M059J (cell line): ENCODE data around the gene INHBB. TPM values are rescaled to one million over a fixed set of nuclear protein-coding genes. Genes with fewer than 3 reads are reported as not detected.

Experiments used
- DNase-seq: peaks from one replicate; pipeline ENCODE4 v3.0.0-alpha.2; 2012; ENCODE audit warnings: low read depth
- total RNA-seq: library from RNA; depleted of rRNA; stranded (reverse); fragments of >200 nt; shearing (Covaris generic); gene quantifications from 2 replicates; pipeline ENCODE4 v1.2.3, GENCODE V29; 2014

INHBB gene
- total RNA-seq, 1 experiment from 2014 or later = 0.94 TPM

DNA sequence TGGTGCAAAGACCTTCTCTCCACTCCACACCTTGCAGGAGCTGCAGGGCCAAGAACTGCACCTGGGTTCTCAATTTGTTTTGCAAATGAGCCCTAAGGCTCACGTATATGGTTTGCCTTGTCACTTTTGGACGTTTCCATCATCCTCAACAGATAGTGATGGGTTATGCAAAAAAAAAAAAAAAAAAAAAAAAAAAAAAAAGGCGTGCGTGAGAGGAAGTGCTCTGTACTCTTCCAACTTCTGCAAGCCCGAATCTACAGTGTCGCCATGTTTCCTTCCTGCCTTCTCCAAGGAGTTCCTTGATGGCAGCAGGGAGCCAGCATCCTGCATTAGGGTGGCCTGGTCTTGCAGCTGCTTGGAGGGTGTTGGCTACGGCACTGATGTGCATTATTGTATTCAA, 4.0 kb upstream of the INHBB start:
- DNase-seq = no peak

DNA sequence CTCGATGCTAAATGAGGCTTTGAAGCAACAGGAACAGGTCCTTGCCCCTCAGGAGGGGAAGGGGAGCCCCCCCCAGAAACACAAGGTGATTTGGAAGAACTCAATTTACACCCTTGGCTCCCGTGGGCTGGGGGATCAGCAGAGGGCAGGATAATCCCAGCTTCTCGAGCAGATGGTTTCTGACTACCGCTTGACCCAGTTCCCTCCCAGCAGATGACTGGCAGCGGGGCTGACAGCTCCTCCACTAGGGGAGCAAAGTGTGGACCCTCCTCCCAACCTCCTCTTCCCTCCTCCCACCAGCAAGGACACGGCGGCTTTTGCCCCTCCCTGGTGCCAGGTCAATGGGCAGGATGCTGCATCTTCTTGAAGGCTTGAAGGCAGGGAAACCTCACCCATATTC, 3.5 kb upstream of the INHBB start:
- no peak for DNase-seq

DNA sequence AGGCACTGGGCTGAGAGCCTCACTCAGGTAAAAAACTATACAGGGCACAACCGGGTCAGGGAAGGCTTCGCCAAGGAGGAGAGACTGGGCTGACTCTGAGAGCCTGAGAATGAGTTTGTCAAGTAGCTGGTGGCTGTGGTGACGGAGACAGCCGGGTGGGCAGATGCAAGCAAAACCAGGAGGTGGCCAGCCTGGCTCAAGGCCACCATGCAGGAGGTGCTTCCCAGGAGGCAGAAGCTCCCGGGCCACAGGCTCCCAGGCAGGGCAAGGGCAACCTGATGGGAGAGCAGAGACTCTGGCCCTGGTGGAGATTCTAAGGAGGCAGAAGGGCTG, 2.9 kb upstream of the INHBB start:
- DNase-seq = no peak

DNA sequence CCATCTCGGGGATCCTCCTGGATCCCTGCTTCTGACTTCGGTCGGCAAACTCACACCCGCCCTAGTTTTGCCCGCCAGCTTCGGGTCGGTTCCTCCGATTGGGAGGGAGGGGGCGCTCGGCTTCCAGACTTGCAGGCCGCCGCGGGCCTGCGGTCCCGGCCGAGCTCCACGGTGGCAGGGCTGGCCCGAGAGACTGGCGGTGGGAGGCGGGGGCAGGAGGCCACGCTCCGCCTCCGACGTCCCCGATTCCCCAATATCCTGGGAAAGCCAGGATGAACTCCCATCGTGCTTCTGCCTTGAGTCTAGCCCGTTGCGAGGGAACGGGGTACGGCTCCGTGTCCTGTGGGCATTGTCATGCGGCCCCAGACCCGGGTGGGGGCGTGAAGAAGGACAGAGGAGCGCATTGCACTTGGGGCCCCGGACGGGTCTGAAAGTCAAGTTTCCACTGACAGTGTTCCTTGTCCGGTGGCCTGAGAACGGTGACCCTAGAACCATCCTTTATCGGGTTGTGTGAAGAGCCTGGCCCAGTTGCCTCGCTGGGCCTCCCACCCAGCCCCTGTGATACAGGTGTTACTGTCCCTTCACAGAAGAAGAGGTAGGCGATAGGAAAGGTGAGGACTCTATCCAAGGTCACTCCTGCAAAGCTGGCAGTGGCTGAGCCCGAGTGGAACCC, 2.4 kb upstream of the INHBB start:
- peak; percentile 74 for DNase-seq

DNA sequence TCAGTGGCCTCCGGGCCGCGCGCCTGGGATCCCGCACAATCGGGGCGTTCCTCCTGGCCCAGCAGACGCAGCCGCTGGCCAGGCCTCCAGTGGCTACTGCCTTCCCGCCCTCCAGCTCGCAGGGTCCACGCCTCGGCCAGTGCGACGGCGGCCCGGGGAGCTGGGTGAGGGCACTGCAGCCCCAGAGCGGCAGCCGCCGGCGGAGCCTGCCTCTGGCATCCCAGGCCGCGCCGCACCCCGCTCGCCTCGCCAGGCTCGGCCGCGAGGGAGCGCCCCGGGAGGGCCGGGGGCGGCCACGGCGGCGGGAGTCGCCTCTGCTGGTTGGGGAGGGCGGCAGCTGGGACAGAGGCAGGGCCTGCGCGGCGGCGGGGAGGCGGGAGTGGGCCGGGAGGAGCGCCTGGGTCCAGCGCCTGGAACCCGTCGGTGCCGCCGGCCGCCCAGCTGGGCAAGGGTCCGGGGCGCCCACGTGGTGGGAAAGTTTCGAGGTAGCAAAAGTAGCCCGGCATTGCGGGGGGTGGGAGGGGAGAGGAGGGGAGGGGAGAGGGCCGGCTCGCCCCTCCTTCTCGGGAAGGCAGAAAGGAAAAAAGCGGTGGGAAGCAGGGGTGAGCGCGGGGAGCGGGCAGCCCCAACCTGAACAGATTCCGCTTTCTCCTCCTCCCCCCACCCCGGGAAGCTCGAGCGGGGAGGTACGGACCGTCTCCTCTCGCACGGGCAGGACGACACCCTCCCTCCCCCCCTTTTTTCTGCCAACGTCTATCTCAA, 1.5 kb upstream of the INHBB start:
- peak; percentile 44 for DNase-seq

DNA sequence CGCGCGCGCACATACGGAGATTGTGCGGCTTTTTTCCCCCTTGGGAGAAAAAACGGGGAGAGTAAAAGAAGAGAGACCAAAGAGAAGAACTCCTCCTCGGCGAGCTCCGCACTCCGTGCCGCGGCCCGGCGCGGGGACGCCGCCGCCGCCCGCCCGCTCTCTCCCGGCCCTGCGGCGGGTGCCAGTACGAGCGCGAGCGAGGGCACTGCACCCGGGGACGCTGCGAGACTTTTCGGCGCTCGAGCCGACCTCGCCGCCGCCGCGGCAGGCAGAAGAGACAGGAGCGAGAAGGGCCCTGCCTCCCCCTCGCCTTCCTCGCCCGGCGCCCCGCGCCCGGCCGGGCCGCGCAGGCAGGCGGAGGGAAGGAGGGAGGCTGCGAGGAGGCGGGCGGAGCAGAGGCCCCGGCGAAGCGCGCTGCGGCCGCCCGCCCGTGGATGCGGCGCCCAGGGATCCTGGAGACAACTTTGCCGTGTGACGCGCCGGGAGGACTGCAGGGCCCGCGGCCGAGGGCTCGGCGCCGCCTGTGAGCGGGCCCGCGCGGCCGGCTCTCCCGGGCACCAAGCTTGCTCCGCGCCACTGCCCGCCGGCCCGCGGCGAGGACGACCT, 857 bp upstream of the INHBB start:
- DNase-seq = peak; percentile 32

DNA sequence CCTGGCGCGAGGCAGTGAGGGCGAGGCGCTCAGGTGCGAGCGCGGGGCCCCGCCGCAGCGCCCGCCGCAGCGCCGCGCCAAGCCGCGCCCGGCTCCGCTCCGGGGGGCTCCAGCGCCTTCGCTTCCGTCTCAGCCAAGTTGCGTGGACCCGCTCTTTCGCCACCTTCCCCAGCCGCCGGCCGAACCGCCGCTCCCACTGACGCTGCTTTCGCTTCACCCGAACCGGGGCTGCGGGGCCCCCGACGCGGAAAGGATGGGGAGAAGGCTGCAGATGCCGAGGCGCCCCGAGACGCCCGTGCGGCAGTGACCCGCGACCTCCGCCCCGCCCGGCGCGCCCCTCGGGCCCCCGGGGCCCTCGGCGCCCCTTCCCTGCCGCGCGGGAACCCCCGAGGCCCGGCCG, 328 bp upstream of the INHBB start:
- DNase-seq = no peak

DNA sequence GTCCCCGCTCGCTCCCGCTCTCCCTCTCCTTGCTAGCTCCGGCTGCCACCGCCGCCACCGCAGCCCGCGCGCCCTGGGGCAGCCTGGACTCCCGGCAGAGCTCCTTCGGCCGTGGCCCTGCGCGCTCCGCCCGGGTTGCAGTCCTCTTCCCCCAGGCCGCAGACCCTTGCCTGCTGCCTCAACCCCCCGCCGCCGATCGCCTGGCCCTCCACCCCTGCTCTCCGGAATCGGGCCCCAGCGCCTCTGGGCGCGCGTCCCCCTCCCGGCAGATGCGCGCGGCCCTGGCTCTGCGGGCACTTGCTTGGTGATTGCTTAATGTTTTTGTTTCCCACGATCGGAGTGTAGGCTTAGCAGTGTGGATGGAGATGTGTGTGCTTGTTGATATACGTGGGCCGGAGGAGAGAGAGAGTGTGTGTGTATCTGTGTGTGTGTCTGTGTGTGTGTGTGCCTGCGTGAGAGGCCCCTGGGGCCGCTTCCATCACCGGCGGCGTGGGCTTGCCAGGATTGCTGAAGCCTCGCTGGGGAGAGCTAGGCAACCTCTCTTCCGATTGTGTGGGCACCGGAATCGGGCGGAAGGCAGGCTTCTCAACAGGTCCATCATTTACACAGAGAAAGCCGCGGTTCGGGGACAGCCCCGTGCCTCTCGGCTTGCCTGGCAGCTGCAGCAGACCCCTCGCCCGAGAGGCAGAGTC, 877 bp downstream of the INHBB start:
- DNase-seq = peak; percentile 32

DNA sequence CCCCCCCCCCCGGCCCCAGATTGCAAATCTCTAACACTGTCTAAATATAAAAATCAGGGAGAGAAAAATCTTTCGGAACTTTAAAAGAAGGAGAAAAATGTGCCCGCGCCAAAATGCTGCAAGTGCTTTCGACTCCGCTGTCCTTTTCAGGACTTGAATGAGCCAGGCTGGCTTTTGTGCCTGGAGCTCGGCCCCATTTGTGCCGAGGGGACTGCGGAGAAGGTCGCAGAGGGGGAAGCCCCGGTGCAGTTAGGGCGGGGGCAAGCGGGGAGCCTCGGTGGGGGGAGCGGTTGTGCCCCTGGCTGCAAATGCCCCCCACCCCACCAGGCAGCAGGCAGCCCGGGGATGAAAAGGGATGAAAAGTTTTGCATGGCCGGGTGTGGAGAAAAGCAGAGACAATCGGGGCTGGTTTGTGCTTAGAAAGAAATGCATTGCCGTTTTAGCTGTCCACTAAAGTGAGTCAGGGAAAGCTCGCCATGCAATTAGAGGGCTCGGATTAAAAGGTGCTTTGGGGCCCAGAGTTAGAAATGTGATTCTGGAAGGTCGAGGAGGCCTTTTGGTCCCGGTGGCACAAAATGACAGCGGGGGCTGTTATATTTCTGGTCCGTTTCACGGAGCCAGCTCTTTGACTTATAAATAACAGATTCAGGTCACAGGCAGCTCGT, 1.6 kb downstream of the INHBB start:
- peak; percentile 28 for DNase-seq

DNA sequence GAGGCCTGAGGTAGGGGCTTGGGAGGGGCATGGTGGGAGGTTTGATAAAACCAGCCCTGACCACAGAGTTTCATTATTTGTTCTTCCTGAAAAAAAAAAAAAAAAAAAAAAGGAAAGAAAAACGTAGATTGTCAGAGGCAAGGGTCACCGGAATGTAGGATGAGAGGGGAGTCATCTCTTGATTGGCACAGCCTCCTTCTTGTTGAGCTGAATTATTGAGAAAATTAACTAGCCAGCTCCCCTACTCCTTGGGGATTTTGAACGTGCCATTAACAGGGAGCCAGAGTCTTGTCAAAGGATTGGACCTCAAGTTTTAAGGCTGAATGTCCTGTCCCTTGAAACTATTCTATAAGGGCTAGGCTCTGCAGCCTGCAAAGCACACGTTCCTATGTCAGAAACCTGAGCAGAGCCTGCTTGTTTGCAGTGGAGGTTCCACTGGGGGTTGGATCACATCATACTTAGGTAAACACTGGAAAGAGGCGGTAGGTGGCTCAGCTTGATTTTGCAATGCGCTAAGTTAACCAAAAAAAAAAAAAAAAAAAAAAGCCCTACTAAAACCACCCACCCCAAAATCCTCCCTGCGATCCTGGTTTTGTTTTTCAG, 2.3 kb downstream of the INHBB start:
- no peak for DNase-seq

DNA sequence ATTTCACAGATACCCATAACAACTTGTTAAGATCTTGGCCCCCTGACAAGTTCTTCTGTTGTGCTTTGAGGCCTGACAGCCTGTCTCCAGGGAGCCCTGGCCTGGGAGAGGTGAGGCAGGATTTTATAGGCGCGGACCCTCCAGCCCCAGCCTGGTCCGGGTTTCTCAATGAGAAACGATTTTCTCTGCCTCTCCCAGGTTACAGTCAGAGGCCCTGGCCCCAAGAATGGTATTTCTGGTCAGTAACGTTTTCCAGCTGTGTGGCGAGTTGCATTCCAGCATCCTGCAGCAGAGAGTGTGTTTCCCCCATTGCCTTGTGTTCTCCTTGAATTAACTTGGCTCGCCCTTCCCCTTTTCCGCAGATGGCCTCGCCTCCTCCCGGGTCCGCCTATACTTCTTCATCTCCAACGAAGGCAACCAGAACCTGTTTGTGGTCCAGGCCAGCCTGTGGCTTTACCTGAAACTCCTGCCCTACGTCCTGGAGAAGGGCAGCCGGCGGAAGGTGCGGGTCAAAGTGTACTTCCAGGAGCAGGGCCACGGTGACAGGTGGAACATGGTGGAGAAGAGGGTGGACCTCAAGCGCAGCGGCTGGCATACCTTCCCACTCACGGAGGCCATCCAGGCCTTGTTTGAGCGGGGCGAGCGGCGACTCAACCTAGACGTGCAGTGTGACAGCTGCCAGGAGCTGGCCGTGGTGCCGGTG, 3.0 kb downstream of the INHBB start:
- no peak for DNase-seq

DNA sequence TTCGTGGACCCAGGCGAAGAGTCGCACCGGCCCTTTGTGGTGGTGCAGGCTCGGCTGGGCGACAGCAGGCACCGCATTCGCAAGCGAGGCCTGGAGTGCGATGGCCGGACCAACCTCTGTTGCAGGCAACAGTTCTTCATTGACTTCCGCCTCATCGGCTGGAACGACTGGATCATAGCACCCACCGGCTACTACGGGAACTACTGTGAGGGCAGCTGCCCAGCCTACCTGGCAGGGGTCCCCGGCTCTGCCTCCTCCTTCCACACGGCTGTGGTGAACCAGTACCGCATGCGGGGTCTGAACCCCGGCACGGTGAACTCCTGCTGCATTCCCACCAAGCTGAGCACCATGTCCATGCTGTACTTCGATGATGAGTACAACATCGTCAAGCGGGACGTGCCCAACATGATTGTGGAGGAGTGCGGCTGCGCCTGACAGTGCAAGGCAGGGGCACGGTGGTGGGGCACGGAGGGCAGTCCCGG, 3.5 kb downstream of the INHBB start:
- no peak for DNase-seq

DNA sequence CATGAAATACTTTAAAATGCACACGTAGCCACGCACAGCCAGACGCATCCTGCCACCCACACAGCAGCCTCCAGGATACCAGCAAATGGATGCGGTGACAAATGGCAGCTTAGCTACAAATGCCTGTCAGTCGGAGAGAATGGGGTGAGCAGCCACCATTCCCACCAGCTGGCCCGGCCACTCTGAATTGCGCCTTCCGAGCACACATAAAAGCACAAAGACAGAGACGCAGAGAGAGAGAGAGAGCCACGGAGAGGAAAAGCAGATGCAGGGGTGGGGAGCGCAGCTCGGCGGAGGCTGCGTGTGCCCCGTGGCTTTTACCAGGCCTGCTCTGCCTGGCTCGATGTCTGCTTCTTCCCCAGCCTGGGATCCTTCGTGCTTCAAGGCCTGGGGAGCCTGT, 4.1 kb downstream of the INHBB start:
- no peak for DNase-seq

DNA sequence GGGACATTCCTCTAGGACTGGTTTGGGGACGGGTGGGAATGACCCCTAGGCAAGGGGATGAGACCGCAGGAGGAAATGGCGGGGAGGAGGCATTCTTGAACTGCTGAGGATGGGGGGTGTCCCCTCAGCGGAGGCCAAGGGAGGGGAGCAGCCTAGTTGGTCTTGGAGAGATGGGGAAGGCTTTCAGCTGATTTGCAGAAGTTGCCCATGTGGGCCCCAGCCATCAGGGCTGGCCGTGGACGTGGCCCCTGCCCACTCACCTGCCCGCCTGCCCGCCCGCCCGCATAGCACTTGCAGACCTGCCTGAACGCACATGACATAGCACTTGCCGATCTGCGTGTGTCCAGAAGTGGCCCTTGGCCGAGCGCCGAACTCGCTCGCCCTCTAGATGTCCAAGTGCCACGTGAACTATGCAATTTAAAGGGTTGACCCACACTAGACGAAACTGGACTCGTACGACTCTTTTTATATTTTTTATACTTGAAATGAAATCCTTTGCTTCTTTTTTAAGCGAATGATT, 4.9 kb downstream of the INHBB start:
- no peak for DNase-seq

DNA sequence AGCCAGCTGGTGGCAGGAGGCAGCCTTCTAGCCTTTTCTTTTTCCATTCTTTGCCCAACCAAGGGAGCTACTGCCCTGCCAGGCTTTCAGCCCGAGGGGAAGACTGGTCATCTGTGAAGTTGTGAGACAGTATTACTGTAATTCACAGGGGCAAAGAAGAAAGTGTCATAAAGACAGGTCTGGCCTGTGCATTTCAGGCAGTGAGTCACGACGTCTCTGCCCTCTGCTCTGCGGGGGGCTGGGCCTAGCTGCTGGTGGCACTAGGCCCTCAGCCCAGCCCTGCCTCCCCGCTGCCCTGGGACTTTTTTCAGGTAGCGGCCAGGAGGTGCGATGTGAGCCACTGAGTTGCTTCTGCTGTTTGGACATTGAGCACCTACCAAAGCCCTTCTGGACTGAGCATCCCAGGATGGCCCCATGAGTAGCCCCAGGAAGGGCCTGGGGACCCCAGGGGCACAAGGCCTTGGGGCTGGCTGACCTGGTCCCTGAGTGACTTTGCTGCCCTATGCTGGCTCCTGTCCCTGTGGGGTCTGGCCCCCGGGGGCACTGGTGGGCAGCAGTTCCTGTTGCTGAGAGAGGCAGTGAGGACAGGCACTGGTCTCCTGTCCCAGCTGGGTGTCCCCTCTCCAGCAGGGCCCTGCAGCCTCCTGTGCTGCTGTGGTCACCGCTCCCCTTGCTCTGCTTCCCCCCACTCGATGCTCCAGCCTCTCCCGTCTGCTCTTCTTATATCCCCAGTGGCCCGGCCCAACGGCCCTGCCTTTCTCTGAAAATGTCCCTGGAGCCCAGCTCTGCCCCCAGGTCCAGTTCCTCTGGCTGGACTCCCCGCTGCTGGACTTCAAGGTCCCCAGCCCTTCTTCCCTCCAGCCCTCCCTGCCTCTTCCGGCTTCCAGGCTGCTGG, 7.0 kb downstream of the INHBB start:
- peak; percentile 87 for DNase-seq

DNA sequence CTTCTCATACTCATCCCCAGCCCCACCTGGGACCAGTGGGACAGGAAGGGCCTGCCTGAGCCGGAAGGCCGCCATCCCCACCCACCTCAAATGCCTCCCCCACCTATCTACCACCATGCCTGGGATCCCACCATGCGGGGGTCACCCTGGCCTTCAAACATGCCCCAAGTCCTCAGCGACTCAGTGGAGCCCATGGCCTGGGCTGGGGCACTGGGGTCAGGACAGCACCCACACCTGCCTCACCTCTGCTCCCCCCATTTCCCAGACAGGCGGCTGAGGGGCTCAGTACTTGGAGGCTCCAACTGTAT, 7.6 kb downstream of the INHBB start:
- no peak for DNase-seq

DNA sequence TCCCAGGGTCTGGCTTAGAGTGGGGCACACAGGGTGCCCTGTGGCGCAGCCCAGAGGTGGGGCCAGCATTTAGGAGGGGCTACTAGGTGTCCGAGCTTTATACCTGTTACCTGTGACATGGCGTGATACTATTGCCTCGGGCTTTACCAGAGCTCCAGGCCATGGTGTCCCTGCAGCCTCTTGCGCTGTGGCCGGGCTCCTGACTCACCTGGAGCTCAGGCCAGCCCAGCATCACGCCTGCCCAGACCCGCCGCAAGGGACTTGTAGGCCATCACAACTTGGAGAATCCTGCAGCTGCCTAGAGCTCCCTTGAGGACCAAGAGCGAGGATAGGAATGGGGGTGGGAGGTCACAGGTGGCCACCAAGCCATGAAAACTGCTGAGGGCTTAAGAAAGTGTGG, 8.0 kb downstream of the INHBB start:
- no peak for DNase-seq

DNA sequence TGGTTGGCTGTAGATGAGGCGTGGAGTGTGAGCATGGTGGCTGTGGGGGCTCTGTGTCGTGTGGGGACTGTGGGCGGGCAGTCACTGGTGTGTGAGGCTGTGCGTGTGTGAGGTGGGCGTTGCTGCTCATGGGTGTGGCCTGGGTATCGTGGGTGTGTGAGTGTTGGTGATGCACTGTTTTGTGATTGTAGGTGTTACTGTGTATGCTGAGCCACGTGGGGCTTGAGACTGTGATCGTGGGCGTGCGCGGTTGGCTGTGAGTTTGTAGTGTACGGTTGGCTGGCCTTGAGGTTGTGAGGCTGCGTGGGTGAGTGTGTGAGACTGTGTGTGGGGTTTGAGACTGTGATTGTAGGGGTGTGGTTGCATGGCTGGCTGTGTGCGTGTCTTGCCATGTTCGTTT, 8.5 kb downstream of the INHBB start:
- DNase-seq = no peak

DNA sequence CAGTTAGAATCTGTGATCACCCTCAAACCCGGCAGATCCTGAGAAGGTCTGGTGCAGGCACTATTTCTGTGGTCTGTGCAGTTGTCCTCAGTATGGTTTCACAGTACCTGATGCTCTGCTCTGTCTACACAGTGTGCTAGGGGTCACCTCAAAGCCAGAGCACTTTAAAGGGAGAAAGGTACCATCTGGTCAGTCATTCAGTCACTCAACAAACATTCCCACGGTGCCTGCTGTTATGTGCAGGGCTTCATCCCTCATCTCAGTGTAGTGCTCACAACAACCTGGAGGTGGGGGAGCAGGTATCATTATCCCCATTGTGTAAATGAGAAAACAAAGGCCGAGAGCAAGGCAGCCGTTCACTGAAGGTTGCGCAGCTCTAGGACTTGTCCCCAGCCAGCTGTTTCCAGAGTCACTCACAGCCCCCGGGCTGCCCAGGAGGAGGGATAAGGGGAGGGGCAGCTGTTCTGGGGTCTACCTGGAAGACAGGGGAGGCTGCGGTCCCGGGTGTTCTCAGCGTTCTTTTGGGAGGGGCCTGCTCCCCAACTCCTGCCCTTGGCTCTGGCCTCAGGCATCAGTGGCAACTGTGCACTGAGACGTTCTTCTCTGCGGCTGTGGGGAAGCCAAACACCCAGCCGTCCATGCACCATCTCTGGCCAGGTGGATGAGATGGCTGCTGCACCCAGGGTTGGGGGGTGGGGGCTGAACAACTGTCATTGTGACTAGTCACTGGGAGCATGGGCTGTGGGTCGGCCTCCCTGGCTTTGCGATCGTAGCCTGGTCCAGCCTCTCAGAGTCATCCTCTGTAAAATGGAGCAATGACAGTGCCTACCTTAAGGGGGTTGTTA, 9.2 kb downstream of the INHBB start:
- no peak for DNase-seq
